K562 (cell line): ENCODE data around the gene UNC45A. TPM values are rescaled to one million over a fixed set of nuclear protein-coding genes. Genes with fewer than 3 reads are reported as not detected.

Experiments used
- ARID4B ChIP-seq: sonication (generic); formaldehyde crosslinking; IDR thresholded peaks from 2 replicates; pipeline ENCODE4 v1.8.0; 2022; ENCODE audit warnings: mild to moderate bottlenecking, missing genetic modification reagents
- CTCF ChIP-seq, 3 experiments: IDR thresholded peaks in 2 of 3; conservative IDR thresholded peaks in 1 of 3; 2 replicates each; pipeline ENCODE4 v1.5.1; 2011 to 2012; ENCODE audit warnings: low read length in 3 of 3, mild to moderate bottlenecking in 3 of 3, control low read depth in 2 of 3, improper control_type of control experiment in 1 of 3, inconsistent platforms in 1 of 3, low read depth in 1 of 3, mixed read lengths in 1 of 3, moderate library complexity in 1 of 3; ENCODE audit not compliant: insufficient read depth in 2 of 3
- MAZ ChIP-seq, 2 experiments: fragments of 450-650 bp in 1 of 2; sonication (generic) in 1 of 2; formaldehyde crosslinking; IDR thresholded peaks in 1 of 2; conservative IDR thresholded peaks in 1 of 2; 2 replicates each; pipeline versions ENCODE4 v1.4.0 to v1.5.0; 2020; ENCODE audit warnings: mild to moderate bottlenecking in 1 of 2, missing genetic modification reagents in 1 of 2
- MEIS2 ChIP-seq: fragments of 450-650 bp; IDR thresholded peaks from 2 replicates; pipeline ENCODE4 v1.6.1; 2014; ENCODE audit warnings: mild to moderate bottlenecking; ENCODE audit not compliant: partially characterized antibody
- NEUROD1 ChIP-seq: fragments of 150-350 bp; IDR thresholded peaks from 2 replicates; pipeline ENCODE4 v1.6.1; 2014; ENCODE audit warnings: borderline replicate concordance, low read length, low read depth; ENCODE audit not compliant: partially characterized antibody
- POLR2B ChIP-seq: fragments of 450-650 bp; IDR thresholded peaks from 2 replicates; pipeline ENCODE4 v1.6.1; 2018; ENCODE audit warnings: low read depth; ENCODE audit not compliant: partially characterized antibody
- POLR2G ChIP-seq: fragments of 200-400 bp; formaldehyde crosslinking; IDR thresholded peaks from 2 replicates; pipeline ENCODE4 v1.6.1; 2017; ENCODE audit warnings: low read depth, mild to moderate bottlenecking, antibody characterized with exemption, low read length, moderate library complexity
- SP2 ChIP-seq: IDR thresholded peaks from 2 replicates; pipeline ENCODE4 v1.6.1; 2011; ENCODE audit warnings: mild to moderate bottlenecking, low read depth, low read length, moderate library complexity; ENCODE audit not compliant: poor library complexity, severe bottlenecking; ENCODE audit errors: extremely low read depth
- SRF ChIP-seq, 2 experiments: fragments of 250-450, 450-650 bp in 1 of 2; sonication (Bioruptor Pico) in 1 of 2; sonication (generic) in 1 of 2; formaldehyde crosslinking; IDR thresholded peaks; 2 replicates each; pipeline versions ENCODE4 v1.5.0 to v1.5.1; 2020 to 2022; ENCODE audit warnings: mild to moderate bottlenecking in 1 of 2, missing genetic modification reagents in 1 of 2
- ZBTB33 ChIP-seq: sonication (generic); formaldehyde crosslinking; IDR thresholded peaks from 2 replicates; pipeline ENCODE4 v1.8.1; 2023; ENCODE audit warnings: mild to moderate bottlenecking, missing genetic modification reagents
- ZNF175 ChIP-seq: fragments of 200-800 bp; sonication (Bioruptor generic); IDR thresholded peaks from 2 replicates; pipeline ENCODE4 v1.6.1; 2016; ENCODE audit warnings: low read depth, mild to moderate bottlenecking, missing genetic modification characterization, missing compliant biosample characterization
- polyA plus RNA-seq, 8 experiments: library from polyadenylated mRNA; depleted of rRNA in 4 of 8; stranded (reverse) in 5 of 8; unstranded in 3 of 8; fragments of >200 nt; fragmentation: Nextera tagmentation in 2 of 8; fragmentation: Illumina TruSeq in 1 of 8; extraction: Ambion mirVana in 2 of 8; extraction: Trizol in 1 of 8; gene quantifications; 2 replicates each; pipeline versions ENCODE4 v1.2.1 to v1.2.3, GENCODE V29; 2011 to 2014; ENCODE audit warnings: inconsistent platforms in 1 of 8, missing spikeins in 1 of 8
- total RNA-seq, 7 experiments: library from RNA; depleted of rRNA in 6 of 7; stranded (reverse); fragments of >200 nt in 6 of 7; fragmentation: Illumina TruSeq in 2 of 7; extraction: Trizol in 2 of 7; gene quantifications; 2 replicates each; pipeline versions ENCODE4 v1.2.1 to v1.2.3, GENCODE V29; 2011 to 2021; ENCODE audit warnings: low replicate concordance in 1 of 7

The UNC45A gene
- total and polyA plus RNA-seq, 9 of the 15 experiments (the other 6 are each of a cell fraction or from before 2014, with no cell fraction given), result 22.4 to 79.3 (median 43.7) TPM

- TF ChIP-seq CTCF (IDR thresholded peaks at IDR 0.05 in 2 of 3, conservative IDR thresholded peaks at IDR 0.05 in 1 of 3; ENCODE audit: insufficient read depth in 2 of 3, low read depth in 1 of 3, low read length in 3 of 3) (peak; percentile 24 to 48 (median 33); a peak in 4 of 6 replicates), MAZ (CRISPR knock-in tag; conservative IDR thresholded peaks at IDR 0.05 in 1 of 2, IDR thresholded peaks at IDR 0.05 in 1 of 2) (peak in 1 of 2 experiments; percentile 35; a peak in 1 of 4 replicates), POLR2G (peak; percentile 52; the same call in 1 of the 2 replicates), POLR2B (no peak), ARID4B (no peak), ZNF175 (CRISPR knock-in tag) (no peak), NEUROD1 (no peak), SP2 (peak; percentile 43), MEIS2 (no peak), SRF (CRISPR knock-in tag; IDR thresholded peaks at IDR 0.05) (no peak), ZBTB33 (CRISPR knock-in tag) (peak; percentile 73)
These were observed 41.7 kb upstream of the UNC45A start (continued) for GRCh38 chr15:90893175-90894090.
